Skeletal muscle tissue (tissue), 4 donors: ENCODE results near the gene SEMA4C. TPM values are rescaled to one million over a fixed set of nuclear protein-coding genes. Genes with fewer than 3 reads are reported as not detected.
"Not testable (repeated sequence)": the region's sequence is repeated elsewhere in the genome, so short reads cannot be mapped to it uniquely, and the experiment has no call there.

Experiments used
- H3K27ac ChIP-seq: one replicate; pipeline ENCODE4 v1.7.0; 2013; ENCODE audit warnings: mild to moderate bottlenecking, low read depth, low read length, inconsistent platforms
- H3K27me3 ChIP-seq, 3 donors: one replicate each; pipeline ENCODE4 v1.7.0; 2013; ENCODE audit warnings: low read length in 3 of 3; ENCODE audit not compliant: control insufficient read depth in 3 of 3, insufficient read depth in 3 of 3
- H3K36me3 ChIP-seq, 3 donors: one replicate each; pipeline ENCODE4 v1.7.0; 2013; ENCODE audit warnings: low read length in 3 of 3; ENCODE audit not compliant: control insufficient read depth in 3 of 3, insufficient read depth in 3 of 3
- H3K4me1 ChIP-seq, 3 donors: one replicate each; pipeline ENCODE4 v1.7.0; 2013; ENCODE audit warnings: low read length in 3 of 3, mild to moderate bottlenecking in 3 of 3; ENCODE audit not compliant: control insufficient read depth in 3 of 3, insufficient read depth in 3 of 3
- H3K4me3 ChIP-seq, 3 donors: one replicate each; pipeline ENCODE4 v1.7.0; 2013; ENCODE audit warnings: low read length in 3 of 3
- H3K9ac ChIP-seq, 3 donors: one replicate each; pipeline ENCODE4 v1.7.0; 2013; ENCODE audit warnings: low read length in 3 of 3, mild to moderate bottlenecking in 3 of 3, moderate library complexity in 2 of 3, low read depth in 1 of 3
- H3K9me3 ChIP-seq, 3 donors: one replicate each; pipeline ENCODE4 v1.7.0; 2013; ENCODE audit warnings: low read length in 3 of 3; ENCODE audit not compliant: control insufficient read depth in 3 of 3
- total RNA-seq: library from RNA; depleted of rRNA; stranded (reverse); fragments of >200 nt; gene quantifications from one replicate; pipeline ENCODE4 v1.2.3, GENCODE V29; 2014
- donor health status: Osteomylitis.

The SEMA4C gene
- total RNA-seq, 1 donor from 2014 or later, result 29.7 TPM

DNA sequence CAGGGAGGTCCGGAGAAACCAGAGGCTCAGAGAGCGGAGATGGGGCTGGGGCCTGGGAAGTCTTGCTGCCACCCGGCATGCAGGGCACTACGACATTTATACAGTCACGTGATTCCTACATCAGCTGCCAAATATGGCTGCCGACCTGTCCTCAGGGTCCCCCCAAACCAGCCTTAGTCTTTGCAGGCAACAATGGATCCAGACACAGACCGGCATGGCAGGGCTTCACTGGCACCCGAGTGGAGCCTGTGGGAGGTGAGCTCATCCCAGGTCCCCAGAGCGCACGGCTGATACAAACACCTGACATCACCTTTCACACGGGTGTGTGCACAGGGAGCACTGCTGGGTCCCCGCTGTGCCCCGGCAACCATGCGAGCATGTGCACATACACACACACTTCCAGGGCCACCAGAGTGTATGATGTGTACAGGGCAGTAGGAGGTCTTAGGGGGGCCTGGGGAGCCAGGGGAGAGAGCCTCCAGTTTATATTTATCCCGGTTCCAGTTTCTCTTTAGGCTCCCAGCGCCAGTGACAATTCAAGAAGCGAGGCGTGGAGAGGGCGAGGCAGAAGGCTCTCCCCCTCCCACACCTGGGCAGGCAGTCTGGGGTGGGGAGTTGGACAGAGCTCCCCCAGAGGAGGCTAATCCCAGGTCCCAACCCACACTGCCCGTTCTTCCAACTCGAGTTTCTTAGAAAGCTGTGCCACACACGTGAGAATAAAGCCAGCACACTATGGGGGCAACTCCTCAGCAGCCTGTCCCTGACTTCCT is 2.7 kb downstream of the SEMA4C start:
- Histone ChIP-seq H3K4me3 (peak overlapping the region; percentile 71 to 80 (median 71)), H3K4me1 (peaks cover 30 to 35% (median 32%) of the 10 kb centered on the region in 3 donors), H3K9me3 (no peaks in the 10 kb centered on the region), H3K27me3 (no peaks in the 10 kb centered on the region), H3K36me3 (peaks cover 35 to 41% (median 40%) of the 10 kb centered on the region in 3 donors), H3K9ac (peak overlapping the region; percentile 80 to 83 (median 83)), H3K27ac (peak overlapping the region; percentile 89)

DNA sequence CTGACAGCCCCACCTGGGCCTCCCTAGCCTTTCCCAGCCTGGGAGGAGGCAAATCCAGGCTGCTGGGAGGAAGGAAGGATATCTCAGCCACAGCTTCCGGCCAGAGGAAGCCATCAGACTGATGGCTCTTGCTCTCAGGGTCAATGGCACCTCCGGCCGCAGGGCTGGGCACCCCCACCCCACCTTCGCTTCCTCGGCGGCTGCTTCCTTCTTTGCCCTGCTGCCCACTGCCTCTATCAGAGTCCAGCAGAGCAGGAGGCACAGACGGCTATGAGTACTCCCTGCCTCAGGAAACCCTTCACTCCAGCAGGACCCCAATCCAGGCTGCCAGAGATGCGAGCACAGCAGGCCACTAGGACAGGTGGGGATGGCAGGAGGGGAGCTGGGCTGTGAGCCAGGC is 3.3 kb downstream of the SEMA4C start:
- peaks cover 40 to 45% (median 45%) of the 10 kb centered on the region in 3 donors for H3K36me3 ChIP-seq
- H3K4me1 ChIP-seq, result peaks cover 30 to 35% (median 32%) of the 10 kb centered on the region in 3 donors
- no peak overlapping the region for H3K4me3 ChIP-seq

DNA sequence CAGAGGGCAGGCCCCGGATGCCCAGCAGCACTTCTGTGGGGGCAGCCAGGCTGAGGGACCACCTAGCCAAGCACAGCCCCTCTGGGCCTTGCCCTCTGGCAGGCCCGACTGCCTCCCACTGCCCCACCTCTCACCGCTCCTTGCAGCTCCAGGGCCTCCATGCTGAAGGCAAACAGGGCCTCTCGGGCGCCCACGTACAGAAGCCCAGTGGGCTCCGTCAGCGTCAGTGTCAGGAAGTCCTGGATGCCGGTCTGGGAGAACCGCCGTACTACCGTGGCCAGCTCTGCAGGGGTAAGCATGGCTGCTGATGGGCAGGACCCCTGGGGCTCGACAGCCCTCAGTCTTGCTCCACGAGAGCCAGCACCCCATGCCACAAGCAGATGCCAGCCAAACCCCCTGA is 3.7 kb downstream of the SEMA4C start:
- Histone ChIP-seq H3K9me3 (no peaks in the 10 kb centered on the region), H3K9ac (no peak overlapping the region), H3K4me1 (peaks cover 30 to 35% (median 32%) of the 10 kb centered on the region in 3 donors), H3K27me3 (no peaks in the 10 kb centered on the region), H3K4me3 (no peak overlapping the region), H3K36me3 (peaks cover 44 to 50% (median 49%) of the 10 kb centered on the region in 3 donors), H3K27ac (no peak overlapping the region)

More for the DNA sequence above, 3.3 kb downstream of the SEMA4C start:
- Histone ChIP-seq H3K27me3 (no peaks in the 10 kb centered on the region), H3K27ac (no peak overlapping the region), H3K9ac (peak overlapping the region in 1 of 3 donors; percentile 50), H3K9me3 (no peaks in the 10 kb centered on the region)

DNA sequence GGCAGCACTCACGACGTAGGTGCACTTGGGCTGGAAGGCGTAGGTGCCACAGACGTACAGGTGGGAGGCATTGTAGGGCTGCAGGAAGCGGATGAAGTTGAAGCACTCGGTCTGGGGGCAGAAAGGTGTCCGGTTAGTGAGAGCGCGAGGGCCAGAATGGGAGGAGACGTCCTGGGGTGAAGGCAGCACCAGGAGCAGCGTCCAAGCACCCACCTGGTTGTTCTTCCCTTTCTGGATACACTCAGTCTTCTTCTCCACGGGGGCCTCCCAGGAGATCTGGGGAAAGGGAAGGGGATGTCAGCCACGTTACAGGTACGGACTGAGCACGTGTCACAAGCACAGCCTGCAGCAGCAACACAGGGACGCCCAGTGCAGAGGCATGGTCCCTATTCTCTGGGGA is 4.2 kb downstream of the SEMA4C start:
- peaks cover 48 to 51% (median 50%) of the 10 kb centered on the region in 3 donors for H3K36me3 ChIP-seq

DNA sequence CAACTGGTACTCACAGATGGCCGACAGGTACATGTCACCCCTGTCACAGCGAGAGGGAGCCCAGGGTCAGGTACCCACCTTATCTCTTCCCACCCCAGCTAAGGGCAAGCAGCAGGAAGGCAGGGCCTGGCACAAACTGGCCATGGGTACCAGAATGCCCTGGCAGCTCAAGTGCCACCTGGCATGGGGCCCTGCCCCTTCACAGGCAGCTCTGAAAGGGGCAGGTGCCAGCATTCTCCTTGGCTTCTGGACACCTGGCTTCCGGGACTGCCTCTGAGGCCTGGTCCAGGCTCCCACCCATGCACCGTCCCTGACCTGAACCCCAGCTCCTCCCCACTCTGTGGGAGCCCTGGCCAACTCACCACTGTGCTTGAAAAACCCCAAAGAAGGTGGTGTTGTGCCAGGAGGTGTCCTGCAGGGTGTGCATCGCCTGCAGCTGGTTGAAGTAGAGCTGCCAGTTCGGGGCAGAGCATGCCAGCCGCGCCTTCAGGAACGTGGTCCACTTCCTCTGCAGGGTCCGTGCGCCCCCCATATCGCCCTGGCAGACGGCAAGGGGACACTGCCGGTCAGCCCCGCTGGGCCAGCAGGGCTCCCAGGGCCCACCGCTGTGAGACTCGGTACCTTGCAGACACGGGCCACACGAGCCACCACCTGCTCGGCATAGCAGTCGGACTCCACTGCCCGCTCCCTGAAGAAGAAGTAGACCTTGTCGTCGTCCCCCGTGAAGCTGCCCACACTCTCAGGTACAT is 5.4 kb downstream of the SEMA4C start:
- Histone ChIP-seq H3K4me3 (no peak overlapping the region), H3K36me3 (peaks cover 50 to 58% (median 51%) of the 10 kb centered on the region in 3 donors), H3K27ac (no peak overlapping the region), H3K9ac (peak overlapping the region in 1 of 3 donors; percentile 40), H3K4me1 (peaks cover 27 to 35% (median 34%) of the 10 kb centered on the region in 3 donors), H3K9me3 (no peaks in the 10 kb centered on the region), H3K27me3 (no peaks in the 10 kb centered on the region)

More for the DNA sequence above, 4.2 kb downstream of the SEMA4C start:
- Histone ChIP-seq H3K4me3 (no peak overlapping the region), H3K4me1 (peaks cover 28 to 33% (median 32%) of the 10 kb centered on the region in 3 donors), H3K9ac (no peak overlapping the region), H3K27me3 (no peaks in the 10 kb centered on the region), H3K9me3 (no peaks in the 10 kb centered on the region), H3K27ac (no peak overlapping the region)

DNA sequence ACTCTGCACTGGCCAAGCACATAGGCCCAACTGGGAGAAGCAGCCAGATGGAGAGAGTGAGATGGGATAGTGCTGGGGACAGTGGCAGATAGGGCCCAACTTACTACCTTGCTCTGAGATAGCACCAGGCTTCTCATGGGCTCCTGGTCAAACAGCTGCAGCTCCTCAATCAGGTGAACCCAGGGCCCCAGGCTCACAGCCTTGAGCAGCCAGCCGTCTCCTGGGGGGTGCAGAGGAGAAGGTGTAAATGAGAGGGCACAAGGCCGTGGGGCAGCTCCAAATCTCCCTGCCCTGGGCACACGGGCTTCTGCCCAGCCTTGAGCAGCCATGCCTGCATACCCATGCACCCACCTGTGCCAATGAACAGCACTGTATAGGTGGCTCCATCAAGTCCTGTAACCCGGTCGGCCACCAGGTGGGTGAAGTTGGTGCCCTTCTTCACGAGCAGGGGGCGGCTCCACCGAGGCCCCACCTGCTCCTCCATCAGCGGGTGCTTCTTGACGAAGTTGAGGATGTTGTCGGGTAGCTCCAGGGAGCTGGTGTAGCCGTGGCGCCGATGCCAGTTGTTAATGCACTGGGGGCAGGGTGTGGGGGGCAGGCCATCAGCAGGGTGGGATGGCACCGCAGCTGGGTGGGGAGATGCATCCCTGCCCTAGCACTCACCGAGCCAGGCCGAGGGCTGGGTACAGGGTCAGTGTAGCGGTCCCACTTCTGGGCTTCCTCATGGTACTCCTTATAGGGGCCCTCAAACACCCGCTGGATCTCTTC is 6.1 kb downstream of the SEMA4C start:
- H3K9ac ChIP-seq, result no peak overlapping the region
- no peaks in the 10 kb centered on the region for H3K9me3 ChIP-seq
- no peak overlapping the region for H3K4me3 ChIP-seq
- peaks cover 50 to 58% (median 51%) of the 10 kb centered on the region in 3 donors for H3K36me3 ChIP-seq
- no peaks in the 10 kb centered on the region for H3K27me3 ChIP-seq
- H3K4me1 ChIP-seq, result peaks cover 34 to 43% (median 42%) of the 10 kb centered on the region in 3 donors
- H3K27ac ChIP-seq, result no peak overlapping the region

DNA sequence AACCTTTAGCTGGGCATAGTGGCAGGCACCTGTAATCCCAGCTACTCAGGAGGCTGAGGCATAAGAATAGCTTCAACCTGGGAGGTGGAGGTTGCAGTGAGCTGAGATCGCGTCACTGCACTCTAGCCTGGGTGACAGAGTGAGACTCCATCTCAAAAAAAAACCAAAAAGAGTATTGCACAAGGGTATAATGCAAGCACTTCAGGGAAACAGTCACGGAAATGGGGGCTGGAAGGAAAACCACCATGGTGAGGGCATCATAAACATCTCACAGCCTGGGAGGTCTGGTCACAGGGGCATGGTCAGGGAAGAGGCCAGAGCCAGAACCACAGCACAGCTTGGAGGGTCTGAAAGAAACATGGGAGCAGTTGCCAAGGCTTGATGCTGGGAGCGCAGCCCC is 6.8 kb downstream of the SEMA4C start:
- H3K4me3 ChIP-seq, H3K9me3 ChIP-seq, H3K9ac ChIP-seq, H3K27me3 ChIP-seq, H3K27ac ChIP-seq: not testable (repeated sequence)
- Histone ChIP-seq H3K36me3 (peaks cover 50 to 58% (median 51%) of the 10 kb centered on the region in 3 donors), H3K4me1 (peaks cover 30 to 42% (median 41%) of the 10 kb centered on the region in 3 donors)

DNA sequence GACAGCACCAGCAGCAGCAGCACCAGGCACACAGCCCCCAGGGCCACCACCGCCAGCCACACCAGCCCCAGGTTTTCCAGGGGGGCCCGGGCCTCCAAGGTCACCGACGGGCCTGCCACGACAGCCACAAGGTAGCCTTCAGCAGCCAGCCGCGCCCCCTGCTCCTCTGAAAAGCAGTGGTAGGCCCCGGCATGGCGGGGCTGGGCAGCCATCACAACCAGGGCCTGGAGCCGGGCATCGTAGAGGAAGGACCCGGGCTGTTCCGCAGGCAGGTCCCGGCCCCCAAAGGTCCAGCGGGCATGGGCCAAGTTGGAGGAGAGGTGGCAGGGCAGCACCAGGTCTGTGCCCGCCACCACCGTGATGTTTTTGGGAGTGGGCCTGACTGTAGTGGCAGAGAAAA is 8.8 kb downstream of the SEMA4C start:
- no peak overlapping the region for H3K27ac ChIP-seq
- H3K4me3 ChIP-seq, result no peak overlapping the region
- H3K27me3 ChIP-seq, result no peaks in the 10 kb centered on the region
- peaks cover 42 to 49% (median 44%) of the 10 kb centered on the region in 3 donors for H3K36me3 ChIP-seq
- no peak overlapping the region for H3K9ac ChIP-seq
- no peaks in the 10 kb centered on the region for H3K9me3 ChIP-seq
- peaks cover 21 to 35% (median 34%) of the 10 kb centered on the region in 3 donors for H3K4me1 ChIP-seq

DNA sequence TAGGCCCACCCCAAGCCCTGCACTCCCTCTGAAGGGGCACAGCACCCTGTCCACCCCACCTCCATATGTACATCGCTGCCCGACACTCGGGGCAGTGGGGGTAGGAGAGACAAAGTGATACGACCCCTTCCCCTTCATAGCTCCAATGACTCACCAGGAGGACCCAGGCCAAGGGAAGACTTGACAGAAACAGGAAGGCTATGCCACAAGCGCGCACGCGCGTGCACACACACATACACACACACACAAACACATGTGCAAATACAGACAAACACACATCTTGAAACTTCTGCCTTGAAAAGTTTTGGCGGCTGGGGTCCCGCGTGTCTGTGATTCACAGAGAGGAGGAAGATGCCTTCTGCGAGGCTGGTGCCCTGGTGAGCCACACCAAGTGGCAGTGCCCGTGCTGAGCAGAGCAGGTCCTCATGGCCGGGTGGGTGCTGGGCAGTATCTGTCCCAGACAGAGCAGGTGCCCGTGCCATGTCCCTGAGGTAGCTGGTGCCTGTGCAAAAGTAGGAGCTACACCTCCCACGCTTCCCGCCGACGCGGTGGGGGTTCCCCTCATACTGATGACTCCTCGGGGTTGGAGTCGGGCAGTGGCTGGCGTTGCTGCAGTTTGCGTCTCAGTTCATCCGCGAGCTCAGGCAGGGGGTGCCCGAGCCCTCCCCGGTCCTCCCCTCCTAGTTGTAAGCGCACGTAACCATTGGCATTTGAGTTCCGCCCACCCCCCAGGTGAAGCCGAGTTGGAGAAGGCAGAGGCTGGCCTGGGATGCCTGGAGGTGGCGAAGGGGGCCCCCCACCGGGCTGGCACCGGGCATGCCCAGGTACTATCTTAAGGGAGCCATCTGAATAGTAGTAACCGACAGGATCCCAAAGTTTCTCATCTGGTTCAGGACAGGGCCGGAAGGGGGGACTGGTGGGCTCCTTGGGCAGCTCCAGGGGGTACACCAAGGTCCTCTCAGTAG is 9.5 kb downstream of the SEMA4C start:
- no peak overlapping the region for H3K4me3 ChIP-seq
- peaks cover 35 to 42% (median 38%) of the 10 kb centered on the region in 3 donors for H3K36me3 ChIP-seq
- H3K9me3 ChIP-seq, result no peaks in the 10 kb centered on the region
- no peak overlapping the region for H3K9ac ChIP-seq
- H3K27me3 ChIP-seq, result no peaks in the 10 kb centered on the region
- no peak overlapping the region for H3K27ac ChIP-seq
- H3K4me1 ChIP-seq, result peaks cover 19 to 33% (median 28%) of the 10 kb centered on the region in 3 donors
